ENCODE data around the gene TAS1R3. TPM values are rescaled to one million over a fixed set of nuclear protein-coding genes. Genes with fewer than 3 reads are reported as not detected.

Gene TAS1R3
- total RNA-seq, 1 donor: under 0.01 TPM

DNA sequence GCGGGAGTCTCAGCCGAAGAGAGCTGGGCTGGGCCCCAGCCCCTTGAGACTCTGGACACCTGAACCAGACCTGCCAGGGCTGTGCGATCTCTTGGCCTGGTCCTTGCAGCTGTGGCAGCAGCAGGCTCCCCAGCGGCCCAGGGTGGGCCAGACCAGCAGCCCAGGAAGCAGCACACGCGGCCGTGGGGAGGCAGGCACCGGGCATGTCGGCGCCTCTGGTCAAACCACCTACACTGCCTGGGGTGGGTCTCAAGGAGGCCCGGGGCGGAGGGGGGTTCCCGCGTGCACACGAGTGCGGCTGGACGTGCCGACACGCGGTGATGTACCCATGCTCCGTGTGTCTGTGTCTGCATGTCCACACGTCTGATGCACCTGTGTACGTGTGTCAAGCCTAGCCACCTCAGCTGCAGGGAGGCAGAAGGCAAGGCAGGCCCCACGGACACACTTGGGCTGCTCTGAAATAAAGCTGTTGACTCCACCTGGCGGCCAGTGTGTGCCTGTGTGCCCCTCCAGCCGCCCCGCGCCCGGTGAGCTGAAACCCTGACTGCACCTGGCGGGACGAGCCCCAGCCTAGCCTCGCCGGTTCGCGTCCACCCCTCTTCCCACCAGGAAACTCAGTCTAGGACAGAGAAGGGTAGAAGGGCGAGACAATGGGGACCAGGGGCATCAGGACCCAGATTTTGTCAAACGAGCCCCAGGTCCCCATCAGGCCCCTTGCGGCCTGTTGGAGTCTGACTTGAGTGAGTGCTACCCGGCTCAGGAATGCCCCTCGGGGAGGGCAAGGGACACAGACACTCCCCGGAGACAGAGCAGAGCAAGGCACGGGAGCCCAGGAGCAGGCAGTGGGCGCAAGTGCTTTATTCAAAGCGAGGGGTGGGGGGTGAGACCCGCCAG is 39.3 kb upstream of the TAS1R3 start:
- peak; percentile 60 for DNase-seq (ENCODE audit: low read depth)
- H3K4me3 ChIP-seq (ENCODE audit: low read depth, low read length): no peak overlapping the region
- TF ChIP-seq, protein P1, sequence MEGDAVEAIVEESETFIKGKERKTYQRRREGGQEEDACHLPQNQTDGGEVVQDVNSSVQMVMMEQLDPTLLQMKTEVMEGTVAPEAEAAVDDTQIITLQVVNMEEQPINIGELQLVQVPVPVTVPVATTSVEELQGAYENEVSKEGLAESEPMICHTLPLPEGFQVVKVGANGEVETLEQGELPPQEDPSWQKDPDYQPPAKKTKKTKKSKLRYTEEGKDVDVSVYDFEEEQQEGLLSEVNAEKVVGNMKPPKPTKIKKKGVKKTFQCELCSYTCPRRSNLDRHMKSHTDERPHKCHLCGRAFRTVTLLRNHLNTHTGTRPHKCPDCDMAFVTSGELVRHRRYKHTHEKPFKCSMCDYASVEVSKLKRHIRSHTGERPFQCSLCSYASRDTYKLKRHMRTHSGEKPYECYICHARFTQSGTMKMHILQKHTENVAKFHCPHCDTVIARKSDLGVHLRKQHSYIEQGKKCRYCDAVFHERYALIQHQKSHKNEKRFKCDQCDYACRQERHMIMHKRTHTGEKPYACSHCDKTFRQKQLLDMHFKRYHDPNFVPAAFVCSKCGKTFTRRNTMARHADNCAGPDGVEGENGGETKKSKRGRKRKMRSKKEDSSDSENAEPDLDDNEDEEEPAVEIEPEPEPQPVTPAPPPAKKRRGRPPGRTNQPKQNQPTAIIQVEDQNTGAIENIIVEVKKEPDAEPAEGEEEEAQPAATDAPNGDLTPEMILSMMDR (IDR thresholded peaks at IDR 0.05; ENCODE audit: insufficient read depth, low read depth, low read length): peak; percentile 64

DNA sequence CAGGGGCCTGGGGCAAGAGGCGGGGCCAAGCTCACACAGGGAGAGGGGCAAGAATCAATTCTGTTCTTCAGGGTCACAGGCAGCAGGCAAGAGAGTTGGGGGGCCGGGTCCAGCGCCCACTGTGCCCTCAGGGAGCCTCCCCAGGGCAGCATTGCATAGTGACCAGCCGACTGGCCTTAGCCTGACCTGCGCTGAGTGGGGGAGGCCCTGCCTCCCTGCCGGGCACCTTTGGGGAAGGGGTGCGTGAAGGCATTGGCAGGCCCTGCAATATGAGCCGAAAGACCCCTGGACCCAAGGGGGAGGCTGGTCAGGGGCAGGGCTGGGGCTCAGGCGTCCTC is 38.7 kb upstream of the TAS1R3 start:
- DNase-seq (ENCODE audit: low read depth): no peak
- TF ChIP-seq, protein P1 (IDR thresholded peaks at IDR 0.05; ENCODE audit: insufficient read depth, low read depth, low read length): no peak
- no peak overlapping the region for H3K4me3 ChIP-seq (ENCODE audit: low read depth, low read length)

DNA sequence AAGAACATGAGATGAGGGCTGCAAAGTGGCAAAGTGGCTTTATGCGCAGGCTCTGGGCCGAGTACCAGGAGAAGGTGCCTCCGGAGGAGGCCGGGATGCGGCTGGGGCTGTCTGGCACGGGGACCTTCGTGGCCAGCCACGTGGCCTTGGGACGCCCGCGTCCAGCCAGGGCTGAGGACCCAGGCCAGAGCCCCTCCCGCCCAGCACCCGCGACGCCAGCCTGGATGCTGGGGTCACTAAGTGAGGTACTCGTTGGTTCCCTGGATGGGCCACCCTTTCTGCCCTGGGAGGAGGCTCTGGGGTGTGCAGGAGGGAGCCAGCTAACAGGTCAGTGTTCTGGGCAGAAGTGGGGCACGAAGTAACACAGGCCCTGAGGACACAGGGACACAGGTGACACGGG is 38.2 kb upstream of the TAS1R3 start:
- TF ChIP-seq, protein P1 (IDR thresholded peaks at IDR 0.05; ENCODE audit: insufficient read depth, low read depth, low read length): no peak
- no peak for DNase-seq (ENCODE audit: low read depth)
- no peak overlapping the region for H3K4me3 ChIP-seq (ENCODE audit: low read depth, low read length)

DNA sequence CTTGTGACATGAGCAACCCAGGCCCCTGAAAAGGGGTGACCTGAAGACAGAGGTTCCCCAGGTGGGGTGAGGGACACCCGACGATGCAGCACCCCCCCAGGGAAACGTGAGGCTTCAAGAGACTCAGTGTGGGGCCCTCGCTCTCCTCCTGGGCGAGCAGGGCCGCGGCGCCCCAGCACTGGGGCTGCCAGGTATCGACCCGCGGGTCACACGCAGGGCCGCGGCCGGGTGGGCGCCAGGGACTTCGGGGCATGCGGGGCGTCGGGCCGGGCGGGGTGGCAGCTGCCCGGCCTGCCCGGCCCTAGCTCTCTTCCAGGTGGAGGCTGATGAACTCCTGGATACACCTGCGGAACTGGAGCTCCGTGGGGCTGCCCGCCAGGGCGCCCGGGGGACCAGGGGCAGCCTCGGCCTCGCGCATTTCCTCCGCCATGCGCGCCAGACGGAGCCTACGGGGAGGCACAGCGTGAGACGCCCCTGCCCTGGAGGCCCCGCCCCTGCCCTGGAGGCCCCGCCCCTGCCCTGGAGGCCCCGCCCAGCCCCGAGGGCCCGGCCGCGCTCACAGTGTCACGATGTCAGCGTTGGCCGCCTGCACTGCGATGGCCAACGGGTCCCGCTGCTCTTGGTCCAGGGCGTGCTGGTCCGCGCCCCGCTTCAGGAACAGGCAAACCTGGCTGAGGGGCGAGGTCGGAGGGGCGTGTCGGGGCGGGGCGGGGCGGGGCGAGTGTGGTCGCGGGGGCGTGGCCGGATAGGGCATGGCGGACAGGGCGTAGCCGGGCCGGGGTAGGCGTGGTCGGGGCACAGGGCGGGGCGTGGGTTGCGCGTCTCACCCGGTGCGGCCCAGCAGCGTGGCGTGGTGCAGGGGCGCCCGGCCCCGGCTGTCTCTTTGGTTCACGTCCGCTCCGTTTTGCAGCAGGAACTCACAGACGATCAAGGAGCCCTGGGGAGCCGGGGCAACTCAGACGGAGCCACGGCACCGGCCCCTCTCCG is 37.5 kb upstream of the TAS1R3 start:
- TF ChIP-seq, protein P1 (IDR thresholded peaks at IDR 0.05; ENCODE audit: insufficient read depth, low read depth, low read length): no peak
- H3K4me3 ChIP-seq (ENCODE audit: low read depth, low read length): no peak overlapping the region
- no peak for DNase-seq (ENCODE audit: low read depth)

DNA sequence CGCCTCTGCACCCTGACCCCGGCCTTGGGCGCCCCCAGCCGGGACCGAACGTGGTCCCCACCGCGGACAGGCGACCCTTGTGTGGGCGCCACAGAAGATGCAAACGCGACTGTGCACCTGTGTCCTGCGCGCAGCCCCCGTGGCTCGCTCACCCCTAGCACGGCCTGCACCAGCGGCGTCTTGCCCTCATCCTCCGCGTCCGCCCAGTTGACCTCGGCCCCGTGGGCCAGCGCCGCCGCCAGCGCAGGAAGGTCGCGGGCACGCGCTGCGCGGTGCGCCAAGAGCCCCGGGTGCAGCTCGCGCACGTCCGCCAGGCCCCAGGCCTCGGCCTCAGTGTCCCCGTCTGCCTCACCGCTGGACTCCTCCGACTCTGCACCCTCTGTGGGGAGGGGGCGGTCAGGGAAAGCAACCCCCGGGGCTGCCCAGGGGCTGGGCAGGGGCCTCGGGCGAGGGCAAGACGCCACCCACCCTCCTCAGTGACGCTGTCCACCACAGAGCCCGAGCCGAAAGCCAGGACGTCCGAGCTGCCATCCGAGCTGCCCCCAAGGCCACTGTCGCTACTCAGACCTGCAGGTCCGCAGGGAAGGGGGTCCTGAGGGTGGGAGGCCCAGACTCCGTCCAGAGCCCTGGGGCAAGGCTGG is 36.7 kb upstream of the TAS1R3 start:
- DNase-seq (ENCODE audit: low read depth): no peak
- TF ChIP-seq, protein P1 (IDR thresholded peaks at IDR 0.05; ENCODE audit: insufficient read depth, low read depth, low read length): no peak
- no peak overlapping the region for H3K4me3 ChIP-seq (ENCODE audit: low read depth, low read length)

DNA sequence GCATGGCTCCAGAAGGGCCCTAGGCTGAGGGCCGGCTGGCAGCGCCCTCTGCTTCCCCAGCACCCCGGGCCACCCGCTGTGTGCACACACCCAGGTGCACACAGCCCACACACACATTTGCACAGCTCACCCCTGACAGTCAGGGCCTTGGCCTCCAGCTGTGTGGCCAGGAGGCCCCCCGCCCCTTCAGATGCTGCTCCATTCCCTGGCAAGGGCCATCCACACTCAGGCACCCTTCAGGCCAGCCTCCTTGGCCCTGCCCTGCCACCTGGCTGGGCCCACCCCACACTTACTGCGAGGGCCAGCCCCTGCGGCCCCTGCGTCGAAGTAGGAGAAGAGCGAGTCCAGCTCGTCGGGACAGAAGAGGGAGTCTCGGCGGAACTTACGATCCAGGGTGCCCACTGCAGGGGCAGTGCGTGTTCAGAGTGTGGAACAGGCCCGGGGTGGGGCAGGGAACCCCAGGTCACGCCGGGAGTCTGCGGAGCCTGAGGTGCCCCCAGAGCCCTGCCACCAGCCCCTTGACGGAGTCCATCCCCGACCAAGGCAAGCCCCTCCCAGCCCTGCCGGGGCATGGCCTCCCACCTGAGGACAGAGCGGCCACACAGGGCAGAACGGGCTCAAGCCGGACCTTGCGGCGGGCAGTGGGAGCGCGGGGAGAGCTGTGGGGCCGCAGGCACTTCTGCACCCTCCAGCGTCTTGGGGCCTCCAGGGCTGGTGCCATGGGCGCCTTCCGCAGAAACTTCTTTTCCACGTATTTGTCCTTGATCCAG is 35.7 kb upstream of the TAS1R3 start:
- TF ChIP-seq, protein P1 (IDR thresholded peaks at IDR 0.05; ENCODE audit: insufficient read depth, low read depth, low read length): no peak
- DNase-seq (ENCODE audit: low read depth): no peak
- no peak overlapping the region for H3K4me3 ChIP-seq (ENCODE audit: low read depth, low read length)

Data from fibroblast of villous mesenchyme (primary cell).